H1 (cell line): ENCODE results near the gene STARD9. TPM values are rescaled to one million over a fixed set of nuclear protein-coding genes. Genes with fewer than 3 reads are reported as not detected.

ENCODE experiments used
- CTCF ChIA-PET: fragments of 300-600 bp; sonication (Branson Sonifier 250); formaldehyde crosslinking; loops from one replicate; lab custom pipeline; 2021; ENCODE audit not compliant: partially characterized antibody; lab: Charles Lee
- POLR2A ChIA-PET: fragments of 300-600 bp; sonication (Branson Sonifier 250); formaldehyde crosslinking; loops from one replicate; lab custom pipeline; 2021; ENCODE audit warnings: inconsistent platforms; ENCODE audit not compliant: partially characterized antibody; lab: Charles Lee
- DNase-seq, 2 experiments: peaks; one replicate each; pipeline versions ENCODE4 v3.0.0 to v3.0.0-alpha.2; 2010 to 2022; ENCODE audit warnings: low spot score in 2 of 2, low read depth in 1 of 2, mixed read lengths in 1 of 2
- FAIRE-seq: peaks from 2 replicates; lab custom pipeline; 2011; peaks lifted over from hg19 to GRCh38; lab: Jason Lieb, UNC
- H2AFZ ChIP-seq: 2 replicates; pipeline ENCODE4 v1.8.1; 2012; ENCODE audit warnings: low read length, inconsistent platforms
- H2AK5ac ChIP-seq: 2 replicates; pipeline ENCODE4 v1.6.1; 2013; ENCODE audit warnings: low read depth, low read length
- H2BK120ac ChIP-seq: replicated peaks from 2 replicates; pipeline ENCODE3; 2013; ENCODE audit warnings: low read depth, low read length, inconsistent platforms
- H2BK12ac ChIP-seq: 2 replicates; pipeline ENCODE4 v1.6.1; 2013; ENCODE audit warnings: low read depth, low read length
- H2BK15ac ChIP-seq: 2 replicates; pipeline ENCODE4 v1.6.1; 2013; ENCODE audit warnings: low read length
- H2BK20ac ChIP-seq: 2 replicates; pipeline ENCODE4 v1.6.1; 2013; ENCODE audit warnings: low read length
- H2BK5ac ChIP-seq: 2 replicates; pipeline ENCODE4 v1.6.1; 2013; ENCODE audit warnings: low read depth, low read length
- H3K14ac ChIP-seq: 2 replicates; pipeline ENCODE4 v1.6.1; 2013; ENCODE audit warnings: inconsistent platforms; ENCODE audit not compliant: insufficient read length
- H3K18ac ChIP-seq: 2 replicates; pipeline ENCODE4 v1.6.1; 2013; ENCODE audit warnings: low read length; ENCODE audit errors: extremely low read depth
- H3K23ac ChIP-seq: 2 replicates; pipeline ENCODE4 v1.6.1; 2013; ENCODE audit warnings: inconsistent platforms; ENCODE audit not compliant: insufficient read length
- H3K23me2 ChIP-seq: 2 replicates; pipeline ENCODE4 v1.6.1; 2013; ENCODE audit warnings: low read depth, low read length
- H3K27ac ChIP-seq: 2 replicates; pipeline ENCODE4 v1.6.1; 2011; ENCODE audit warnings: low read depth, low read length, inconsistent platforms
- H3K27me3 ChIP-seq, 4 experiments: replicated peaks in 1 of 4; 1 replicate in 1 of 4; 2 replicates in 3 of 4; pipeline versions ENCODE4 v1.6.1 to v1.8.1; 2011 to 2013; ENCODE audit warnings: low read length in 3 of 4, mild to moderate bottlenecking in 3 of 4, inconsistent platforms in 2 of 4, mixed read lengths in 2 of 4, moderate library complexity in 1 of 4; ENCODE audit not compliant: control insufficient read depth in 3 of 4, insufficient read depth in 3 of 4; ENCODE audit errors: extremely low read depth in 1 of 4
- H3K36me3 ChIP-seq, 4 experiments: 2 replicates each; pipeline versions ENCODE4 v1.6.1 to v1.8.1; 2011 to 2013; ENCODE audit warnings: mild to moderate bottlenecking in 4 of 4, low read length in 3 of 4, moderate library complexity in 2 of 4, control low read depth in 1 of 4, inconsistent platforms in 1 of 4; ENCODE audit not compliant: insufficient read depth in 4 of 4, control insufficient read depth in 2 of 4
- H3K4ac ChIP-seq: replicated peaks from 2 replicates; pipeline ENCODE3; 2013; ENCODE audit warnings: low read length, low read depth, mixed read lengths, inconsistent platforms; ENCODE audit not compliant: insufficient read length
- H3K4me1 ChIP-seq, 4 experiments: replicated peaks in 1 of 4; 1 replicate in 1 of 4; 2 replicates in 3 of 4; pipeline versions ENCODE4 v1.6.1 to v1.8.1; 2011 to 2013; ENCODE audit warnings: low read length in 3 of 4, inconsistent platforms in 2 of 4, mixed read lengths in 1 of 4; ENCODE audit not compliant: insufficient read depth in 4 of 4, control insufficient read depth in 3 of 4
- H3K4me2 ChIP-seq, 2 experiments: 2 replicates each; pipeline versions ENCODE4 v1.6.1 to v1.8.1; 2011 to 2013; ENCODE audit warnings: low read depth in 2 of 2, low read length in 2 of 2, control low read depth in 1 of 2, inconsistent platforms in 1 of 2, mild to moderate bottlenecking in 1 of 2; ENCODE audit not compliant: insufficient read depth in 1 of 2
- H3K4me3 ChIP-seq, 4 experiments: fragments of 200-600, 300-600 bp in 1 of 4; sonication (generic), shearing (Covaris generic), sonication (Bioruptor Twin) in 1 of 4; 2 replicates each; pipeline versions ENCODE4 v1.5.1 to v1.8.1; 2011 to 2016; ENCODE audit warnings: low read length in 4 of 4, low read depth in 3 of 4, control low read depth in 2 of 4, inconsistent platforms in 2 of 4, mild to moderate bottlenecking in 2 of 4, mixed read lengths in 1 of 4, moderate library complexity in 1 of 4; ENCODE audit not compliant: insufficient read depth in 2 of 4; ENCODE audit errors: extremely low read depth in 1 of 4
- H3K56ac ChIP-seq: replicated peaks from 2 replicates; pipeline ENCODE3; 2013; ENCODE audit warnings: low read depth, mild to moderate bottlenecking, mixed read lengths, low read length, inconsistent platforms; ENCODE audit not compliant: insufficient read length
- H3K79me1 ChIP-seq: 2 replicates; pipeline ENCODE4 v1.6.1; 2013; ENCODE audit warnings: low read depth, low read length, control low read depth
- H3K79me2 ChIP-seq, 2 experiments: 2 replicates each; pipeline versions ENCODE4 v1.6.1 to v1.8.1; 2012 to 2013; ENCODE audit warnings: low read length in 2 of 2, mild to moderate bottlenecking in 2 of 2, inconsistent platforms in 1 of 2; ENCODE audit not compliant: insufficient read depth in 2 of 2, control insufficient read depth in 1 of 2
- H3K9ac ChIP-seq, 4 experiments: replicated peaks in 1 of 4; 1 replicate in 1 of 4; 2 replicates in 3 of 4; pipeline versions ENCODE4 v1.6.1 to v1.8.1; 2011 to 2013; ENCODE audit warnings: low read depth in 3 of 4, low read length in 3 of 4, control low read depth in 2 of 4, mild to moderate bottlenecking in 2 of 4, moderate library complexity in 2 of 4, inconsistent platforms in 1 of 4; ENCODE audit errors: extremely low read depth in 1 of 4
- H3K9me3 ChIP-seq, 2 experiments: 2 replicates each; pipeline versions ENCODE4 v1.6.1 to v1.8.1; 2012 to 2013; ENCODE audit warnings: mild to moderate bottlenecking in 2 of 2, moderate library complexity in 2 of 2, control low read depth in 1 of 2, inconsistent platforms in 1 of 2, low read depth in 1 of 2, low read length in 1 of 2, mixed read lengths in 1 of 2; ENCODE audit not compliant: insufficient read depth in 2 of 2
- H4K20me1 ChIP-seq, 2 experiments: replicated peaks in 1 of 2; 2 replicates each; pipeline versions ENCODE3 to v1.8.1; 2011 to 2013; ENCODE audit warnings: inconsistent platforms in 2 of 2, low read length in 2 of 2, mild to moderate bottlenecking in 1 of 2; ENCODE audit not compliant: insufficient read depth in 2 of 2, control insufficient read depth in 1 of 2
- H4K5ac ChIP-seq: 2 replicates; pipeline ENCODE4 v1.6.1; 2013; ENCODE audit warnings: low read length, low read depth, mixed read lengths, inconsistent platforms; ENCODE audit not compliant: insufficient read length
- H4K8ac ChIP-seq: 2 replicates; pipeline ENCODE4 v1.8.0; 2013; ENCODE audit warnings: mild to moderate bottlenecking, moderate library complexity, low read length, inconsistent platforms; ENCODE audit not compliant: insufficient read depth; ENCODE audit errors: extremely low read depth
- H4K91ac ChIP-seq: replicated peaks from 2 replicates; pipeline ENCODE3; 2013; ENCODE audit warnings: low read length, mixed read lengths, inconsistent platforms; ENCODE audit not compliant: insufficient read length
- CBX5 ChIP-seq: fragments of 300-800, 300-1000 bp; sonication (generic); IDR thresholded peaks from 2 replicates; pipeline ENCODE4 v1.7.1; 2016; ENCODE audit warnings: antibody characterized with exemption, low read length, low read depth
- FOSL1 ChIP-seq: IDR thresholded peaks from 2 replicates; pipeline ENCODE4 v1.6.1; 2011; ENCODE audit warnings: mild to moderate bottlenecking, low read depth, low read length, moderate library complexity; ENCODE audit not compliant: insufficient read depth
- MAX ChIP-seq: IDR thresholded peaks from 2 replicates; pipeline ENCODE4 v1.6.1; 2012; ENCODE audit warnings: inconsistent platforms
- NANOG ChIP-seq: IDR thresholded peaks from 2 replicates; pipeline ENCODE4 v1.6.1; 2011; ENCODE audit warnings: low read length, low read depth, mild to moderate bottlenecking, inconsistent platforms; ENCODE audit not compliant: insufficient read depth, poor library complexity, severe bottlenecking
- RAD21 ChIP-seq, 2 experiments: IDR thresholded peaks in 1 of 2; conservative IDR thresholded peaks in 1 of 2; 2 replicates each; pipeline ENCODE4 v1.6.1; 2011; ENCODE audit warnings: low read depth in 2 of 2, low read length in 2 of 2, improper control_type of control experiment in 1 of 2, inconsistent platforms in 1 of 2, mild to moderate bottlenecking in 1 of 2, moderate library complexity in 1 of 2
- RNF2 ChIP-seq: fragments of 200-900, 300-1000 bp; sonication (generic); IDR thresholded peaks from 2 replicates; pipeline ENCODE4 v1.7.1; 2016; ENCODE audit warnings: borderline replicate concordance, low read depth, mild to moderate bottlenecking, antibody characterized with exemption, low read length; ENCODE audit not compliant: poor library complexity, severe bottlenecking; ENCODE audit errors: missing control alignments
- SIRT6 ChIP-seq: IDR thresholded peaks from one replicate; pipeline ENCODE4 v1.7.1; 2012; ENCODE audit warnings: low read length, inconsistent platforms
- SIX5 ChIP-seq: IDR thresholded peaks from 2 replicates; pipeline ENCODE4 v1.6.1; 2011; ENCODE audit warnings: mild to moderate bottlenecking, low read depth, low read length
- SP1 ChIP-seq: IDR thresholded peaks from 2 replicates; pipeline ENCODE4 v1.6.1; 2011; ENCODE audit warnings: low read depth, low read length
- WGBS, 2 experiments: shearing (Covaris generic) in 1 of 2; methylation state at CpG; one replicate each; pipeline versions ENCODE4 v1.1.6 to v1.1.7; 2013 to 2015; ENCODE audit warnings: low lambda C conversion rate in 2 of 2, mixed read lengths in 2 of 2, inconsistent platforms in 1 of 2, low coverage in 1 of 2, missing lambda C conversion rate in 1 of 2; ENCODE audit not compliant: insufficient replicate concordance in 2 of 2, insufficient coverage in 1 of 2, insufficient read length in 1 of 2; ENCODE audit errors: extremely low coverage in 1 of 2, missing lambda C conversion rate in 1 of 2; 5-methylcytosine and 5-hydroxymethylcytosine counted together
- polyA plus RNA-seq, 7 experiments: library from polyadenylated mRNA; depleted of rRNA in 3 of 7; stranded (reverse) in 5 of 7; unstranded in 2 of 7; fragments of >200 nt in 5 of 7; fragments of 200-250 nt in 2 of 7; gene quantifications; 1 replicate in 5 of 7; 2 replicates in 1 of 7; 4 replicates in 1 of 7; pipeline versions ENCODE4 v1.2.1 to v1.2.3, GENCODE V29; 2011 to 2013; ENCODE audit warnings: missing spikeins in 2 of 7, mixed read lengths in 2 of 7
- total RNA-seq: library from RNA; stranded (reverse); fragmentation: NEBNext Ultra II Directional; extraction: Animal tissue kit (Norgen Biotek cat#: 25700); gene quantifications from 2 replicates; pipeline ENCODE4 v1.2.1, GENCODE V29; 2021

The STARD9 gene
- total and polyA plus RNA-seq, 2 of the 8 experiments (the other 6 are each of a cell fraction or from before 2014, with no cell fraction given) = 2.8 to 7.0 TPM

DNA sequence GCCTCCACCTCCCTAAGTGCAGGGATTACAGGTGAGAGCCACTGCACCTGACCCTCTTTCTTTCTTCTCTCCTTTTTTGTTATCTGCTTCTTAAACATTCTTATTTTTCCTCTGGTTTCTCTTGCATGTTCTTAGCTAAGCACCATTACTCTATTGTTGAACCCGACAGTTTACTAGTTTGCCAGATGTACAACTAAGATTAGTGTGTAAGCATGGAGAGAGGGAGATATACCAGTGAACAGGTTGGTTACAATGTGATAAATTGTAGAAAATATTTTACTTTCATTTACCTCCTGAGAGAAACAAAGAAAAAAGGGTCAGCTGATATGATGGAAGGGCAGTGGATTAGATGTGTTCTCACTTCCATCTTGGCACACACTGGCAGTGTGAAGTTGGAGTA lies 21.9 kb upstream of the STARD9 start:
- H2BK15ac ChIP-seq = no peak overlapping the region
- no peaks in the 10 kb centered on the region for H3K4me1 ChIP-seq
- H4K5ac ChIP-seq = no peak overlapping the region
- no peak overlapping the region for H3K14ac ChIP-seq
- CTCF ChIA-PET = interaction anchor here (0.7 to 1.2 kb wide), 3 partner anchors 15 to 98 kb away, joined by 3 to 4 read pairs (median 3); no protein-coding TSS in a partner anchor
- no peak overlapping the region for H3K18ac ChIP-seq
- peaks cover 2% of the 10 kb centered on the region; the same call in 1 of the 2 replicates for H3K79me1 ChIP-seq
- no peak overlapping the region for H2BK120ac ChIP-seq
- POLR2A ChIA-PET = interaction anchor here (1.2 to 1.4 kb wide), 2 partner anchors 10 to 96 kb away, joined by 3 read pairs; no protein-coding TSS in a partner anchor
- peaks cover 0 to under 1% (median 0%) of the 10 kb centered on the region in 4 experiments; a peak in 1 of 8 replicates for H3K36me3 ChIP-seq
- H3K27me3 ChIP-seq = no peaks in the 10 kb centered on the region
- TF ChIP-seq MAX (no peak), SIRT6 (no peak), RNF2 (no peak), SIX5 (no peak), CBX5 (no peak), RAD21 (IDR thresholded peaks at IDR 0.05 in 1 of 2, conservative IDR thresholded peaks at IDR 0.05 in 1 of 2; ENCODE audit: low read depth in 2 of 2, low read length in 2 of 2) (no peak), NANOG (no peak), FOSL1 (no peak), SP1 (no peak)
- H2BK20ac ChIP-seq = no peak overlapping the region
- H2BK5ac ChIP-seq = no peak overlapping the region
- no peak overlapping the region for H3K4me3 ChIP-seq
- H3K4me2 ChIP-seq = no peak overlapping the region
- H4K8ac ChIP-seq = no peak overlapping the region
- H3K79me2 ChIP-seq = peaks cover 0 to 51% of the 10 kb centered on the region in 2 experiments; a peak in 3 of 4 replicates
- H3K9me3 ChIP-seq = no peaks in the 10 kb centered on the region
- H3K9ac ChIP-seq = no peak overlapping the region
- no peak overlapping the region for H3K23ac ChIP-seq
- FAIRE-seq = no peak
- no peak for DNase-seq
- WGBS, 2 experiments = 88% methylated on average over 1 of the region's 1 CpG; no CpG with 5 or more reads in 1 of the 2 experiments
- no peak overlapping the region for H3K56ac ChIP-seq
- H2AFZ ChIP-seq = no peak overlapping the region
- no peak overlapping the region for H3K4ac ChIP-seq
- no peak overlapping the region for H4K91ac ChIP-seq
- H3K27ac ChIP-seq = no peak overlapping the region
- no peaks in the 10 kb centered on the region for H3K23me2 ChIP-seq
- H4K20me1 ChIP-seq = no peaks in the 10 kb centered on the region
- no peak overlapping the region for H2AK5ac ChIP-seq
- H2BK12ac ChIP-seq = no peak overlapping the region
